Gastrocnemius medialis (tissue), 4 donors: Measurements from ENCODE around the gene PAX8. TPM values are rescaled to one million over a fixed set of nuclear protein-coding genes. Genes with fewer than 3 reads are reported as not detected.

Source experiments
- ATAC-seq, 2 donors: fragments of 150-250 bp; one replicate each; pipeline ENCODE4 v1.9.1; 2016
- DNase-seq, 2 donors: peaks; one replicate each; pipeline ENCODE4 v3.0.0-alpha.2; 2019
- H3K27ac ChIP-seq, 4 donors: fragments of 200-600 bp; sonication (generic); 1 replicate in 1 of 4; 2 replicates in 3 of 4; pipeline ENCODE4 v1.5.1; 2016 to 2018; ENCODE audit warnings: mild to moderate bottlenecking in 2 of 4, moderate library complexity in 1 of 4
- H3K27me3 ChIP-seq, 3 donors: fragments of 200-600 bp; sonication (generic) in 2 of 3; 1 replicate in 1 of 3; 2 replicates in 2 of 3; pipeline versions ENCODE4 v1.5.1 to v1.6.0; 2016 to 2019; ENCODE audit warnings: mild to moderate bottlenecking in 1 of 3, moderate library complexity in 1 of 3
- H3K36me3 ChIP-seq, 2 donors: fragments of 200-600 bp; sonication (generic) in 1 of 2; one replicate each; pipeline ENCODE4 v1.5.1; 2017 to 2018
- H3K4me1 ChIP-seq, 2 donors: fragments of 200-600 bp; sonication (generic) in 1 of 2; one replicate each; pipeline ENCODE4 v1.5.1; 2016 to 2017; ENCODE audit warnings: mild to moderate bottlenecking in 2 of 2
- H3K4me3 ChIP-seq, 4 donors: fragments of 200-600 bp; sonication (generic) in 3 of 4; 1 replicate in 1 of 4; 2 replicates in 3 of 4; pipeline ENCODE4 v1.5.1; 2016 to 2019; ENCODE audit warnings: mild to moderate bottlenecking in 2 of 4
- H3K9me3 ChIP-seq, 3 donors: fragments of 200-600 bp; sonication (generic) in 2 of 3; 1 replicate in 1 of 3; 2 replicates in 2 of 3; pipeline ENCODE4 v1.5.1; 2016 to 2019
- CTCF ChIP-seq, 5 experiments: fragments of 450-650 bp in 3 of 5; fragments of 200-600 bp in 2 of 5; sonication (generic) in 2 of 5; IDR thresholded peaks in 4 of 5; conservative IDR thresholded peaks in 1 of 5; 1 replicate in 4 of 5; 2 replicates in 1 of 5; pipeline ENCODE4 v1.5.1; 2016 to 2019; ENCODE audit warnings: antibody characterized with exemption in 5 of 5, mild to moderate bottlenecking in 3 of 5, moderate library complexity in 3 of 5
- POLR2A ChIP-seq, 2 donors: fragments of 450-650 bp; IDR thresholded peaks; one replicate each; pipeline ENCODE4 v1.6.1; 2017; ENCODE audit warnings: antibody characterized with exemption in 2 of 2, mild to moderate bottlenecking in 2 of 2, moderate library complexity in 2 of 2
- in situ Hi-C, 4 donors: fragments of 200-750 bp; cut with MboI; loops; one replicate each; pipeline versions ENCODE4 v1.15.0 to v1.8.0; 2017; ENCODE audit warnings: low sequenced_read_pairs in 4 of 4
- intact Hi-C: fragments of 100-400 bp; cut with DNase I; formaldehyde crosslinking; loops from one replicate; pipeline ENCODE4 v1.15.1; 2023; ENCODE audit warnings: low total_unique reads
- total RNA-seq, 4 donors: library from RNA; depleted of rRNA; stranded (reverse); fragments of >200 nt; gene quantifications; one replicate each; pipeline versions ENCODE4 v1.1.0 to v1.2.3, GENCODE V29; 2016

Gene PAX8
- total RNA-seq, 4 donors from 2014 or later = 0.27 to 8.7 (median 2.1) TPM

- H3K4me1 ChIP-seq = peaks cover 7 to 29% of the 10 kb centered on the region in 2 donors
- H3K36me3 ChIP-seq = no peaks in the 10 kb centered on the region
- in situ Hi-C loops (no loop called here), intact Hi-C loops (no loop called here)
- ATAC-seq (no peak), DNase-seq (no peak)
- no peak for TF ChIP-seq CTCF (IDR thresholded peaks at IDR 0.05 in 4 of 5, conservative IDR thresholded peaks at IDR 0.05 in 1 of 5)
- TF ChIP-seq POLR2A (IDR thresholded peaks at IDR 0.05) = no peak
- H3K27me3 ChIP-seq = no peaks in the 10 kb centered on the region
- no peak overlapping the region for H3K4me3 ChIP-seq
- peak overlapping the region in 3 of 4 donors; percentile 77 to 86 (median 84) for H3K27ac ChIP-seq
- no peaks in the 10 kb centered on the region for H3K9me3 ChIP-seq
Measured at GRCh38 chr2:113238871-113239839, 39.6 kb downstream of the PAX8 start.

- Histone ChIP-seq H3K36me3 (no peaks in the 10 kb centered on the region), H3K4me3 (no peak overlapping the region), H3K9me3 (no peaks in the 10 kb centered on the region), H3K27me3 (no peaks in the 10 kb centered on the region), H3K4me1 (peaks cover 7 to 29% of the 10 kb centered on the region in 2 donors), H3K27ac (peak overlapping the region in 1 of 4 donors; percentile 74)
- intact Hi-C loops (no loop called here), in situ Hi-C loops (no loop called here)
- TF ChIP-seq POLR2A (IDR thresholded peaks at IDR 0.05) (no peak), CTCF (IDR thresholded peaks at IDR 0.05 in 4 of 5, conservative IDR thresholded peaks at IDR 0.05 in 1 of 5) (no peak)
- DNase-seq (no peak), ATAC-seq (no peak)
Measured at GRCh38 chr2:113237604-113238160, 41.0 kb downstream of the PAX8 start.

GRCh38 chr2:113236367-113237159 is 42.2 kb downstream of the PAX8 start:
- peak overlapping the region in 3 of 4 donors; percentile 46 to 62 (median 58) for H3K4me3 ChIP-seq
- H3K27ac ChIP-seq = peak overlapping the region in 3 of 4 donors; percentile 52 to 74 (median 72)

More at GRCh38 chr2:113236367-113237159, 42.2 kb downstream of the PAX8 start:
- TF ChIP-seq CTCF (IDR thresholded peaks at IDR 0.05 in 4 of 5, conservative IDR thresholded peaks at IDR 0.05 in 1 of 5) = no peak
- no peak for TF ChIP-seq POLR2A (IDR thresholded peaks at IDR 0.05)
- intact Hi-C loops = no loop called here
- ATAC-seq = no peak
- H3K4me1 ChIP-seq = peaks cover 5 to 24% of the 10 kb centered on the region in 2 donors
- DNase-seq = peak in 1 of 2 donors; percentile 32
- in situ Hi-C loops = no loop called here
- H3K36me3 ChIP-seq = no peaks in the 10 kb centered on the region
- no peaks in the 10 kb centered on the region for H3K9me3 ChIP-seq
- no peaks in the 10 kb centered on the region for H3K27me3 ChIP-seq
